Measurements from ENCODE around the gene NRK. TPM values are rescaled to one million over a fixed set of nuclear protein-coding genes. Genes with fewer than 3 reads are reported as not detected.
"Not testable (repeated sequence)": the region's sequence is repeated elsewhere in the genome, so short reads cannot be mapped to it uniquely, and the experiment has no call there.

NRK gene
- total RNA-seq, 1 donor from 2014 or later: 0.53 TPM

DNA sequence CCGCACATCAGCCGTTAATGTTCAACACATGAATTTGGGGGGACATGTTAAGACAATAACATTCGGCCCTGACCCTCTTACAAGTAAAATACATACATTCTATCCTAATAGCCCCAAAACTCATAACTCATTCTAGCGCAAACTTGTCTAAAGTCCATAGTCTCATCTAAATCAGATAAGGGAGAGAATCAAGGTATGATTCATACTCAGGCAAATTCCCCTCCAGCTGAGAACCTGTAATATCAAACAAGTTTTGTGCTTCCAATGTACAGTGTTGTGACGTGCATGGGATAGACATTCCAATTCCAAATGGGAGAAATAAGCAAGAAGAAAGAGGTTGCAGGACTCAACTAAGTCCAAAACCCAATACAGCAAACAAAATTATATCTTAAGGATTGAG is 147.1 kb downstream of the NRK start:
- H3K27me3 ChIP-seq (ENCODE audit: low read depth): no peaks in the 10 kb centered on the region
- no peak overlapping the region for H3K27ac ChIP-seq
- ATAC-seq (no peak), DNase-seq (no peak)
- TF ChIP-seq, protein P1, sequence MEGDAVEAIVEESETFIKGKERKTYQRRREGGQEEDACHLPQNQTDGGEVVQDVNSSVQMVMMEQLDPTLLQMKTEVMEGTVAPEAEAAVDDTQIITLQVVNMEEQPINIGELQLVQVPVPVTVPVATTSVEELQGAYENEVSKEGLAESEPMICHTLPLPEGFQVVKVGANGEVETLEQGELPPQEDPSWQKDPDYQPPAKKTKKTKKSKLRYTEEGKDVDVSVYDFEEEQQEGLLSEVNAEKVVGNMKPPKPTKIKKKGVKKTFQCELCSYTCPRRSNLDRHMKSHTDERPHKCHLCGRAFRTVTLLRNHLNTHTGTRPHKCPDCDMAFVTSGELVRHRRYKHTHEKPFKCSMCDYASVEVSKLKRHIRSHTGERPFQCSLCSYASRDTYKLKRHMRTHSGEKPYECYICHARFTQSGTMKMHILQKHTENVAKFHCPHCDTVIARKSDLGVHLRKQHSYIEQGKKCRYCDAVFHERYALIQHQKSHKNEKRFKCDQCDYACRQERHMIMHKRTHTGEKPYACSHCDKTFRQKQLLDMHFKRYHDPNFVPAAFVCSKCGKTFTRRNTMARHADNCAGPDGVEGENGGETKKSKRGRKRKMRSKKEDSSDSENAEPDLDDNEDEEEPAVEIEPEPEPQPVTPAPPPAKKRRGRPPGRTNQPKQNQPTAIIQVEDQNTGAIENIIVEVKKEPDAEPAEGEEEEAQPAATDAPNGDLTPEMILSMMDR (IDR thresholded peaks at IDR 0.05): no peak
- intact Hi-C loops (cut with DNase I): no loop called here
- H3K4me3 ChIP-seq: no peak overlapping the region
- H3K36me3 ChIP-seq: no peaks in the 10 kb centered on the region
- no peaks in the 10 kb centered on the region for H3K4me1 ChIP-seq
- H3K9me3 ChIP-seq: no peaks in the 10 kb centered on the region

DNA sequence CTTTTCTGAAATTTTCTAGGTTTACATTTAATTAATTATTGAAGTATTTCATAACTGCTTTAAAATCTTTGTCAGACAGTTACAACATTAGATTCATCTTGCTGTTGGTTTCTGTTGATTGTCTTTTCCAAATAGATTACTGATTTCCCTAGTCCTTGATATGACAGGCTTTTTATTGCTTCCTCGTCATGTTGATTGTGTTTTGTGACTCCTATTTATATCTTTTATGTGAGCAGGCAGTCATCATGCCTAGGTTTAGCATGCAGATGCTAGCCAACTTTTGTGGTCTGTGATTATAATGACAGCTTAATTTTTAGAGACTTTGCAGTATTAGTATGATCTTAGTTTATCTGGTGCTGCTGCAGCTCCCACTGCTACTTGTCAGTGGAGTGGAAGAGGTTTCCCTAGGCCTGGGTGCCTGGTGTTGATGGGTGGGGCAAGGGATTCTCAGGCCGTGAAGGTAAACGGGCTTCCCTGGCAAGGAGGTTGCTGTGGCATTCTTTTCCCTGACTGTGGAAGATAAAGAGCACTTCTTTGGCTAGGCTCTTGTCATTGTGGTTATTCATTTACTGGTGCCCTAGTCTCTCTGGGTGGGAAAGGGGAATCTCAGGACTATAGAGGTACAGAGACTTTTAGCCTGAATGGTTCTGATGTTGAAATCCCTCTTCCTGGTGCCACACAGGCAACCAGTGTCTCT is 150.5 kb downstream of the NRK start:
- DNase-seq (no peak), ATAC-seq (no peak)
- intact Hi-C loops (cut with DNase I): no loop called here
- Histone ChIP-seq H3K36me3 (no peaks in the 10 kb centered on the region), H3K27me3 (ENCODE audit: low read depth) (no peaks in the 10 kb centered on the region), H3K9me3 (no peaks in the 10 kb centered on the region), H3K4me1 (no peaks in the 10 kb centered on the region), H3K4me3 (no peak overlapping the region), H3K27ac (no peak overlapping the region)
- TF ChIP-seq, protein P1 (IDR thresholded peaks at IDR 0.05): no peak

DNA sequence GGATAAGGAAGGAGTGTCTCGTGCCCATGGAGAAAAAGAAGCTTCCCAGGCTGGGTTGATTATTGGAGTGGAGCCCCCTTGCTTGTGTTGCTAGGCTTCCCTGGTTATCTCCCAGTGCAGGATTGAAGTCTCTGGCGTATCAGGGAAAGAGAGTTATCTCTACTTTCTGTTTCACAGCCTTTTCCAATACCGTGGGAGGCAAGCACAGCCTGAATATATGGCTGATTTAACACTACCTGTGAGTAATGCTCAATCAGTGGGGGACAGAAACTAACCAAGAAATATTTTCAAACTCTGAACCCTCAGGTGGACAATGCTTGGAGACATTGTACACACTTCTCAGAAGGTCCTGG is 151.0 kb downstream of the NRK start:
- Histone ChIP-seq H3K9me3 (no peaks in the 10 kb centered on the region), H3K27ac (no peak overlapping the region), H3K36me3 (no peaks in the 10 kb centered on the region), H3K4me3 (no peak overlapping the region), H3K4me1 (no peaks in the 10 kb centered on the region), H3K27me3 (ENCODE audit: low read depth) (no peaks in the 10 kb centered on the region)
- ATAC-seq (no peak), DNase-seq (no peak)
- intact Hi-C loops (cut with DNase I): no loop called here
- TF ChIP-seq, protein P1 (IDR thresholded peaks at IDR 0.05): no peak

DNA sequence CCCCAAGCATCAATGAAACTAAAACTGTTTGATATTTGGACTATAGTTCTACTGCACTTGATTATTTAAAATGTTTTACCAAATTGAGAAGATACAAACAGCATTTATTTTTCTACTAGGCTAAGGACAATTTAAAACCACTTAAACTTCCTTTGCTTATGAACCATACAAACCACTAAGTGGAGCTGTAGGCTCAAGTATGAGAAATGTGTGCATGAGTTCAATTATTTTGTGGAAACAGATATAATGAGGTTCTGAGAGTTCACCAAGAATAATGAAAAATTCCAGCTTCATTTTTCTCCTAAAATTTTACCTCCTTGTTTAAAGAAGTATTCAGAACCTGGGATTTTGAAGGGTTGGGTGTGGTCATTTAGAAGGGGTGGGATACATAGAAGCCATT is 153.0 kb downstream of the NRK start:
- no peaks in the 10 kb centered on the region for H3K4me1 ChIP-seq
- DNase-seq (no peak), ATAC-seq (no peak)
- H3K4me3 ChIP-seq: no peak overlapping the region
- no peaks in the 10 kb centered on the region for H3K27me3 ChIP-seq (ENCODE audit: low read depth)
- no peak overlapping the region for H3K27ac ChIP-seq
- TF ChIP-seq, protein P1 (IDR thresholded peaks at IDR 0.05): no peak
- intact Hi-C loops (cut with DNase I): no loop called here
- H3K36me3 ChIP-seq: no peaks in the 10 kb centered on the region
- H3K9me3 ChIP-seq: no peaks in the 10 kb centered on the region

DNA sequence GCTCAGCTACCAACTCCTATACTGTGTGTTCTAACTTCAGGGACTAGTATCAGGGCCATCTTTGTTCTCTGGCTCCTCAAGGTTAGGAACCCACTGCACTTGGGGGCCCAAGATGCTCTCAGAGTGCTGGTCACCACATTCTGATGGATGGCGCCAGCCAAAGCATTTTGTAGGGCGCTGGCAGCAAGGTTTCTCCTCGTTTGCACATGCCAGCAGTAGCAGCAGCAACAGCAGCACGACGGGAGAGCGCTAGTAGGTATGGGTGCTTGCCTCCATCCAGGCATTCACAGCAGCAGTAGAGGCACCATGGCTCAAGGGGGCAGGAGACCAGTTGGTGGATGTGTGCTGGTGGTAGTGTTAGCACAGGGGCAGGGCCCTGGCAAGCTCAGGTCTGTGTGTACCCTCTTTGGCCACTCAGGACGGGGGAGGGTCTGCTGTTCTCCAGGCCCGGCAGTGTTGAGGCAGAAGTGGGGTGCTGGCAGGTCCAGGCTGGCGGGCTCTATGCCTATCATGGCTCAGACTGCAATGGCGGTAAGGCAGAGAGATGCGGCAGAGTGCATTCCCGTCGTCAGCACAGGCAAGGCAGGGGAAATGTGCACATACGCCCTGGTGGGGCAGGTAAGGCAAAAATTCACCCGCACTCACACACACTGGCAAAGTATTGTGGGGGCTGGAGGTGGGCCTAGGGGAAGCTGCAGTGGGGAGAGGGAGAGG is 159.6 kb downstream of the NRK start:
- ATAC-seq (no peak), DNase-seq (no peak)
- TF ChIP-seq, protein P1 (IDR thresholded peaks at IDR 0.05): no peak
- H3K4me1 ChIP-seq: no peaks in the 10 kb centered on the region
- no peak overlapping the region for H3K4me3 ChIP-seq
- H3K9me3 ChIP-seq: no peaks in the 10 kb centered on the region
- no peaks in the 10 kb centered on the region for H3K27me3 ChIP-seq (ENCODE audit: low read depth)
- no peaks in the 10 kb centered on the region for H3K36me3 ChIP-seq
- intact Hi-C loops (cut with DNase I): no loop called here
- no peak overlapping the region for H3K27ac ChIP-seq

DNA sequence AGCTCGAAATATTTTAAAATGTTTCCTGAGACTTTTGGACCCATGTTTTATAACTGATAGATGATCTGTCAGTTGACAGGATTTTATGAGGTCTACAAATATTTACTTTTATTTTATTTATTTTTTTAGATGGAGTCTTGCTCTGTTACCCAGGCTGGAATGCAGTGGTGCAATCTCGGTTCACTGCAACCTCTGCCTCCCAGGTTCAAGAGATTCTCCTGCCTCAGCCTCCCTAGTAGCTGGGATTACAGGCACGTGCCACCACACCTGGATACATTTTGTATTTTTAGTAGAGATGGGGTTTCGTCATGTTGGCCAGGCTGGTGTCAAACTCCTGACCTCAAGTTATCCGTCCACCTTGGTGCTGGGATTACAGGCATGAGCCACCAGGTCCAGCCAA is 166.1 kb downstream of the NRK start:
- intact Hi-C loops (cut with DNase I); H3K4me1 ChIP-seq; H3K4me3 ChIP-seq; DNase-seq; H3K36me3 ChIP-seq; H3K27me3 ChIP-seq (ENCODE audit: low read depth); H3K9me3 ChIP-seq; H3K27ac ChIP-seq; ATAC-seq: not testable (repeated sequence)

Data from lower lobe of right lung (tissue), 2 donors.